GM21717 (cell line): Measurements from ENCODE around the gene NUP188.

Experiments used
- ATAC-seq: cut with Tn5 transposase; IDR thresholded peaks from one replicate; pipeline ENCODE4 v1.9.1; 2021; ENCODE audit warnings: mild to moderate bottlenecking, moderate library complexity; ENCODE audit not compliant: unreplicated experiment

Gene NUP188

DNA sequence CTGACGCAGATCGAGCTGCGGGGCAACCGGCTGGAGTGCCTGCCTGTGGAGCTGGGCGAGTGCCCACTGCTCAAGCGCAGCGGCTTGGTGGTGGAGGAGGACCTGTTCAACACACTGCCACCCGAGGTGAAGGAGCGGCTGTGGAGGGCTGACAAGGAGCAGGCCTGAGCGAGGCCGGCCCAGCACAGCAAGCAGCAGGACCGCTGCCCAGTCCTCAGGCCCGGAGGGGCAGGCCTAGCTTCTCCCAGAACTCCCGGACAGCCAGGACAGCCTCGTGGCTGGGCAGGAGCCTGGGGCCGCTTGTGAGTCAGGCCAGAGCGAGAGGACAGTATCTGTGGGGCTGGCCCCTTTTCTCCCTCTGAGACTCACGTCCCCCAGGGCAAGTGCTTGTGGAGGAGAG, 31.3 kb upstream of the NUP188 start:
- no peak for ATAC-seq

GRCh38 chr9:128916745-128917144, 30.8 kb upstream of the NUP188 start:
- no peak for ATAC-seq

GRCh38 chr9:128917151-128917849, 30.2 kb upstream of the NUP188 start:
- ATAC-seq: no peak

DNA sequence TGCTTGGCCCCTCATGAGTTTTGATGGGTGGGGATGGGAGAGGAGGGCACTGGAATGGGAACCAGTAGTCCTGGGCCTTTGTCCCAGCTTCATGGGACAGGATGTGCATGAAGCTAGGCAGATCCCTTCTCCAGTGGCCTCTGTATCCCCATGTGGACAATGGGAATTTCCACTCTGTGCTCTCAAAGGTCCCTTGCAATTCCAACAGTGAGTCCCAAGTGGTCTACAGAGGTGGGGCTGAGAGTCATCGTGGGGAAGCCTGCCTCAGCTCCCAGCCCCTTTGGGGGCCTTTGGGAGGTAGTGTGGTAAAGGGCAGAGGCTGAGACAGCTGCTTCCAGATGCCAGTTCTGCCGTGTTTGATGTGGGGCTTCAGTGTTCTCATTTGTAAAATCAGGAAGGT, 28.6 kb upstream of the NUP188 start:
- ATAC-seq: no peak

- no peak for ATAC-seq
Measured at GRCh38 chr9:128919402-128920089, 28.0 kb upstream of the NUP188 start.

- ATAC-seq: no peak
Measured at GRCh38 chr9:128920381-128921058, 27.0 kb upstream of the NUP188 start, which contains the start of gene PHYHD1. TSS of gene PHYHD1 (plus strand) at chr9:128920982. CDS start at chr9:128922324, 1,342 bp downstream.

GRCh38 chr9:128921881-128922763, 25.4 kb upstream of the NUP188 start:
- ATAC-seq: no peak

- ATAC-seq: no peak
Measured at GRCh38 chr9:128923493-128923883, 24.0 kb upstream of the NUP188 start.

DNA sequence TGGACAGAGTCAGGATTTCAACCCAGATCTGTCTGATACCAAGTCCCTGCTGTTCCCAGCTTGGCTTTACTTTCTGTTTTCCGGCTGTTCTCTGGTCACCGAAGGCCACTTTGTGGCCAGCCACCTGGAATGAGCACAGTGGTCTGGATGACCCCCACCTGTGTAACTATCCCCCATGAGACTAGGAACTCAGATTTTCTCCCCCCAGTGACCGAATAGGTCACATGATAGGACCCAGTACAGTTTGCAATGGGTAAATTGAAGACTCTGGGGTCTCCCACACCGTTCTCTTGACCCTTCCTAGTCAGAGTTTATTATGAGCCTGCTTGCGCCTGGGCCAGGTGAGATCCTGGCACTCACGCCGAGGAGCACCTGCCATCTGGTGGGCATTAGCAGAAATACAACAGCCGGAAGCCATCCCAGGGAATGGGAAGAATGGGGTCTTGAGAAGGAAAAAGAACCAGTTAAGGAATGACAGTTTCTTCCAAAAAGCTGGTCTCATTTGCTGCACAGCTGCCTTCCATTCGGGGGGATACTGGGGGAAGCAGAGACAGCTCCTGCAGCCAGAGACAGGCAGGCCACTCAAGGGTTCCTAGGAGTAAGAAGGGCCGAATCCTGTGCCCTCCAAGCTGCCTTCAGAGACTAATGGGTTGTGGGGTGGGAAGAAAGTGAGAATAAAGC, 19.6 kb upstream of the NUP188 start:
- ATAC-seq: no peak

- ATAC-seq: no peak
Measured at GRCh38 chr9:128928624-128929023, 18.9 kb upstream of the NUP188 start.

DNA sequence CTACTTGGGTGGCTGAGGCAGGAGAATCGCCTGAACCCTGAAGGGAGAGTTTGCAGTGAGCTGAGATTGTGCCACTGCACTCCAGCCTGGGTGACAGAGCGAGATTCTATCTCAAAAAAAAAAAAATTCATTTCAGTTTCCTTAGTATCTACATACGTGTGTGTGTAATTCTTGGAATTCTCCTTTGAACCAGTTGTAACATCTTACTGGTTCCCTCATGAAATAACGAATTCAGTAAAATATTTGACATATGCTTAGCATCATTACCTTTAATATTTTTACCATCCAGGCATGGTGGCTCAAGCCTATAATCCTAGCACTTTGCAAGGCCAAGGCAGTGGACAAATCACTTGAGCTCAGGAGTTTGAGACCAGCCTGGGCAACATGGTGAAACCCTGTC, 17.9 kb upstream of the NUP188 start:
- ATAC-seq: no peak

DNA sequence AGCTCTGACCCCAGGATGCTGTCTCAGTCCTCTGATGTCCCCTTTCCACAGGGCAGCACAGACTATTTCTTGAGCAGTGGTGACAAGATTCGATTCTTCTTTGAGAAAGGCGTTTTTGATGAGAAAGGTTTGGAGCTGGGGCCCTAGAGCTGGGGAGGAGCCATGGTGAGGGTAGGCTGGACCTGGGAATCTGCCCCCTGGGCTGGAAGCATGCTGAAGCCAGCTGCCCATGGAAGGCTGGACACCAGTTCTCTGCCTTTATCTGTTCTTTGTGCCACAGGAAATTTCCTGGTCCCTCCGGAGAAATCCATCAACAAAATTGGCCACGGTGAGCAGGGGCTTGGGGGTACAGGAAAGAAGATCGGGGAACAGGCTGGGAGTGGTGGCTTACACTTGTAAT, 13.8 kb upstream of the NUP188 start:
- no peak for ATAC-seq

DNA sequence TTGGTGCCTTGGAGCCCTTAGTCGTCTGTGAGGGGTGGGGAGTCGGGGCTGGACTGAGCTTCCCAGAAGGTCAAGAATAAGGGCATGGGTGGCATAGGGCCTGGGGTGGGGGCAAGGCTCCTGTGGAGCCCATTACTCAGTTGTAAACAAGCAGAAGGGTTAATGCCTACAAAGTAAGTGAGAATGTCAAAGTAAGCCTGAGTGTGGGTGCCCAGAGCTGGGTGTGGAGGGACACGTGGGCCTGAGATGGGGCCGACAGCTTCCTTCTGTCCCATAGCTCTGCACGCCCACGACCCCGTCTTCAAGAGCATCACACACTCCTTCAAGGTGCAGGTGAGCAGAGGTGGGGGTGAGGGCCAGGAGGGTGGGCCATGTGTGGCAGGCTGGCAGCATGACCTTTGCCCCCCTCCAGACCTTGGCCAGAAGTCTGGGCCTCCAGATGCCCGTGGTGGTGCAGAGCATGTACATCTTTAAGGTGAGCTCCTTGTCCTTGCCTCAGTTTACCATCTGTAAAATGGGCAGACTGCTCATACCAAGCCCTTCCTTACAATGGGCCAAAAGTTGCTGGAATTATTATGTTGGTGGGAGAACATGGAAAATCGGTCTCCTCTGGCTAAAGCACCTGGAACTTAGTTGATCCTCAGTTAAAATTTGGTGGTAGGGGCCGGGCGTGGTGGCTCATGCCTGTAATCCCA, 11.2 kb upstream of the NUP188 start:
- ATAC-seq: no peak

GRCh38 chr9:128937310-128938165, 10.0 kb upstream of the NUP188 start:
- ATAC-seq: no peak

- ATAC-seq: no peak
Measured at GRCh38 chr9:128940271-128940921, 7.1 kb upstream of the NUP188 start.

GRCh38 chr9:128940946-128941755, 6.3 kb upstream of the NUP188 start:
- ATAC-seq: no peak

DNA sequence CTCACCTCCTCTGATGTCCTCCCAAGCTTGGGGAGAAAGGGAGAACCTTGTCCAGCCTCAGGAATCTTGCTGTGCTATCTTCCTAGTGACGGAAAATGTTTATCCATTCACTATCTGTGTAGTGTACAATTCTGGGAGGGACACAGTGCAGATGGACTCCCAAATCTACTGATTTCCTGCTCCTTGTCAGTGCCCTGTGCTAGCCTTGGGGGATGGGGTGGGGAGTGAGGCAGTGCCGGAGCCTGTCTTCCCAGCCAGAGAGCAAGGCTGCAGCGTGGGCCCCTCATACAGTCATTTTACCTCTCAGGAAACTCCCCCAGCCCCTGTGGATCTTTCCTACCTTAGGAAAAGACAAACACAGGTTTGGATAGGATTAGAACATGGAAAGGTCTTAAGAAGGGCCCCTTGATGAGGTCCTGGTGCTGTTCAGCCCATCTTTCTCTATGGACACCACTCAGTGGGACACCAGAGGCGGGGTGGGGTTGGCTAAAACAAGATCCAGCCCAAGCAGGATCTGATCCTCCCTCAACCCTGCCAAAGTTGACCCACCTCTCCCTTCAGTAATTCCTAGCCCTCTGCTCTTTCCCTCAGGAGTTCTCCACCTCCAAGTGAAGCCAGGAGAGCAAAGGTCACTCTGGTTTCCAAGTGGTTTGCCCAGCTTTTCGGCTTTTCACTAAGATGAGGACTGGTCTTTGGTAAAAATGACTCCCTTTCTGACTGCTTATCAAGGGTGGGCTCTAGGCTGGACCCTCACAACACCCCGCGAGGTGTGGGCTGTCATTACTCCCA, 3.5 kb upstream of the NUP188 start:
- no peak for ATAC-seq
